Measurements from ENCODE around the gene DGKA. TPM values are rescaled to one million over a fixed set of nuclear protein-coding genes. Genes with fewer than 3 reads are reported as not detected.
"Not testable (repeated sequence)": the region's sequence is repeated elsewhere in the genome, so short reads cannot be mapped to it uniquely, and the experiment has no call there.

DGKA gene
- total RNA-seq, 1 experiment from 2014 or later, result 7.6 TPM

DNA sequence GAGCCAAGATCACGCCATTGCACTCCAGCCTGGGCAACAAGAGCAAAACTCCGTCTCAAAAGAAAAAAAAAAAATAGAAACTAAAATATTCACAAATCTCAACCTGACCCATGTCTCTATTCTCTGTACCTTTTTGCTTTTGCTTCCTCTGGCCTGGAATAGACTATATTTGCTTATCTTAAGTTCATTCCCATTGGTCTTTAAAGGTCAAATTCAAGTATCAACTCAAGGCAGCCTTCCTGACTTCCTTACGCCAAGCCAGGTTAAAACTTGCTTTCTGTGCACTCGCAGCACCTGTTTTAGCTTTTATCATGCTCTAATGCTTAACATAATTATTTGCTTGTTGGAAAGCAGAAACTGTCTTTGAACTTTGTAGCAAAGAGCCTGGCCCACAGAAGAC, 18.1 kb upstream of the DGKA start:
- POLR2A ChIA-PET, result no interaction called here

GRCh38 chr12:55915482-55915859, 15.5 kb upstream of the DGKA start:
- no TSS peak for BruUV-seq (replicated peaks)
- H3K9me3 ChIP-seq (ENCODE audit: control insufficient read depth, insufficient read depth, low read depth, low read length), result no peaks in the 10 kb centered on the region
- no peak overlapping the region for H3K27ac ChIP-seq (ENCODE audit: low read length)
- POLR2A ChIA-PET, result interaction anchor here (0.7 kb wide), 1 partner anchor 189 kb away, joined by 14 read pairs; the partner anchor contains the start of gene PA2G4
- CTCF ChIA-PET, result interaction anchor here (0.7 kb wide), 1 partner anchor 175 kb away, joined by 9 read pairs; no protein-coding TSS in a partner anchor
- no peak for ATAC-seq
- intact Hi-C loops (cut with micrococcal nuclease; ENCODE audit: unreplicated experiment) (no loop called here), in situ Hi-C loops (cut with HindIII; ENCODE audit: low pct_unique_long_range_greater_than_20kb, low sequenced_read_pairs) (no loop called here)
- DNase-seq (ENCODE audit: low read depth, low spot score), result no peak
- no peak overlapping the region for H3K4me3 ChIP-seq (ENCODE audit: low read depth in 2 of 2, low read length in 2 of 2)
- no peaks in the 10 kb centered on the region for H3K27me3 ChIP-seq (ENCODE audit: control insufficient read depth, insufficient read depth, low read length)
- H3K4me1 ChIP-seq (ENCODE audit: control insufficient read depth, insufficient read depth, low read length), result no peaks in the 10 kb centered on the region
- TF ChIP-seq TCF7L2 (IDR thresholded peaks at IDR 0.05; ENCODE audit: low read depth, low read length) (no peak), CTCF (IDR thresholded peaks at IDR 0.05) (no peak), REST (IDR thresholded peaks at IDR 0.05; ENCODE audit: insufficient read depth in 1 of 2, low read depth in 2 of 2, low read length in 1 of 2) (no peak), SIN3A (IDR thresholded peaks at IDR 0.05; ENCODE audit: borderline replicate concordance, insufficient read depth, low read depth, low read length) (no peak)
- peaks cover 2% of the 10 kb centered on the region; the same call in 1 of the 2 replicates for H3K36me3 ChIP-seq (ENCODE audit: control insufficient read depth, insufficient read depth, low read length)

More for the DNA sequence above, 18.1 kb upstream of the DGKA start:
- H3K4me3 ChIP-seq (ENCODE audit: low read depth in 2 of 2, low read length in 2 of 2), result no peak overlapping the region
- no TSS peak for BruUV-seq (replicated peaks)
- no peaks in the 10 kb centered on the region for H3K9me3 ChIP-seq (ENCODE audit: control insufficient read depth, insufficient read depth, low read depth, low read length)
- CTCF ChIA-PET, result no interaction called here
- ATAC-seq (no peak), DNase-seq (ENCODE audit: low read depth, low spot score) (no peak)
- H3K27ac ChIP-seq (ENCODE audit: low read length), result no peak overlapping the region
- no peaks in the 10 kb centered on the region for H3K27me3 ChIP-seq (ENCODE audit: control insufficient read depth, insufficient read depth, low read length)
- H3K36me3 ChIP-seq (ENCODE audit: control insufficient read depth, insufficient read depth, low read length), result peaks cover 2% of the 10 kb centered on the region; the same call in 1 of the 2 replicates
- in situ Hi-C loops (cut with HindIII; ENCODE audit: low pct_unique_long_range_greater_than_20kb, low sequenced_read_pairs) (no loop called here), intact Hi-C loops (cut with micrococcal nuclease; ENCODE audit: unreplicated experiment) (no loop called here)
- TF ChIP-seq CTCF (IDR thresholded peaks at IDR 0.05) (no peak), SIN3A (IDR thresholded peaks at IDR 0.05; ENCODE audit: borderline replicate concordance, insufficient read depth, low read depth, low read length) (no peak), POLR2AphosphoS5 (IDR thresholded peaks at IDR 0.05; ENCODE audit: low read depth, low read length) (no peak), REST (IDR thresholded peaks at IDR 0.05; ENCODE audit: insufficient read depth in 1 of 2, low read depth in 2 of 2, low read length in 1 of 2) (no peak), TCF7L2 (IDR thresholded peaks at IDR 0.05; ENCODE audit: low read depth, low read length) (no peak)
- peaks cover 9% of the 10 kb centered on the region for H3K4me1 ChIP-seq (ENCODE audit: control insufficient read depth, insufficient read depth, low read length)

- in situ Hi-C loops (cut with HindIII; ENCODE audit: low pct_unique_long_range_greater_than_20kb, low sequenced_read_pairs); H3K4me1 ChIP-seq (ENCODE audit: control insufficient read depth, insufficient read depth, low read length); H3K27me3 ChIP-seq (ENCODE audit: control insufficient read depth, insufficient read depth, low read length); POLR2A ChIA-PET; H3K9me3 ChIP-seq (ENCODE audit: control insufficient read depth, insufficient read depth, low read depth, low read length); intact Hi-C loops (cut with micrococcal nuclease; ENCODE audit: unreplicated experiment); H3K4me3 ChIP-seq (ENCODE audit: low read depth in 2 of 2, low read length in 2 of 2); H3K27ac ChIP-seq (ENCODE audit: low read length); BruUV-seq (replicated peaks); H3K36me3 ChIP-seq (ENCODE audit: control insufficient read depth, insufficient read depth, low read length): not testable (repeated sequence)
- ATAC-seq (peak; percentile 81; the same call in 1 of the 2 replicates), DNase-seq (ENCODE audit: low read depth, low spot score) (peak; percentile 59)
- CTCF ChIA-PET, result interaction anchor here (0.6 kb wide), 1 partner anchor 1945 kb away, joined by 3 read pairs; no protein-coding TSS in a partner anchor
Observed at GRCh38 chr12:55919032-55919431, 11.9 kb upstream of the DGKA start.
